ENCODE results near the gene AGT. TPM values are rescaled to one million over a fixed set of nuclear protein-coding genes. Genes with fewer than 3 reads are reported as not detected.

Gene AGT
- total RNA-seq, 1 donor from 2014 or later: 0.86 TPM

DNA sequence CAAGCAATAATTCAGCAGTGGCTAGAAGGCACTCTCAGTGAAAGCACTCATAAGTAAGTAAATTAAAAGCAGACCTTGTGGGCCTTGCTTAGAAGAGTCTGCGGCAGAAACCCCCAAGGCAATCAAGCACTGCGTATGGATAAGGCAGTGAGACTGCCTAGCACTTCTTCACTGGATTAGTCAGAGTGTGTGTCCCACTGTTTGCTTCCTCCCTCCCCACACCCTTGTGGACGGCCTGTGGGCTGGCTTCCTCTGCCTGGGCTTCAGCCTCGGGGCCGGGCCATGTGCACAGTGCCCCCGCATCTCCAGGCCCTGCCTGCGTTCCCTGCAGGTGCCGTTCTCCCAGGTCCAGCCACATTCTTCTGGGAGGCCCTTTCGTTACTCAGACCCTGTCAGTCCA, 23.8 kb downstream of the AGT start:
- Histone ChIP-seq H3K36me3 (peaks cover 95% of the 10 kb centered on the region), H3K27me3 (ENCODE audit: low read depth) (no peaks in the 10 kb centered on the region), H3K27ac (no peak overlapping the region), H3K4me1 (no peaks in the 10 kb centered on the region), H3K9me3 (no peaks in the 10 kb centered on the region), H3K4me3 (no peak overlapping the region)
- ATAC-seq: no peak
- DNase-seq: no peak
- intact Hi-C loops (cut with DNase I): no loop called here
- TF ChIP-seq, protein P1, sequence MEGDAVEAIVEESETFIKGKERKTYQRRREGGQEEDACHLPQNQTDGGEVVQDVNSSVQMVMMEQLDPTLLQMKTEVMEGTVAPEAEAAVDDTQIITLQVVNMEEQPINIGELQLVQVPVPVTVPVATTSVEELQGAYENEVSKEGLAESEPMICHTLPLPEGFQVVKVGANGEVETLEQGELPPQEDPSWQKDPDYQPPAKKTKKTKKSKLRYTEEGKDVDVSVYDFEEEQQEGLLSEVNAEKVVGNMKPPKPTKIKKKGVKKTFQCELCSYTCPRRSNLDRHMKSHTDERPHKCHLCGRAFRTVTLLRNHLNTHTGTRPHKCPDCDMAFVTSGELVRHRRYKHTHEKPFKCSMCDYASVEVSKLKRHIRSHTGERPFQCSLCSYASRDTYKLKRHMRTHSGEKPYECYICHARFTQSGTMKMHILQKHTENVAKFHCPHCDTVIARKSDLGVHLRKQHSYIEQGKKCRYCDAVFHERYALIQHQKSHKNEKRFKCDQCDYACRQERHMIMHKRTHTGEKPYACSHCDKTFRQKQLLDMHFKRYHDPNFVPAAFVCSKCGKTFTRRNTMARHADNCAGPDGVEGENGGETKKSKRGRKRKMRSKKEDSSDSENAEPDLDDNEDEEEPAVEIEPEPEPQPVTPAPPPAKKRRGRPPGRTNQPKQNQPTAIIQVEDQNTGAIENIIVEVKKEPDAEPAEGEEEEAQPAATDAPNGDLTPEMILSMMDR (IDR thresholded peaks at IDR 0.05): no peak

DNA sequence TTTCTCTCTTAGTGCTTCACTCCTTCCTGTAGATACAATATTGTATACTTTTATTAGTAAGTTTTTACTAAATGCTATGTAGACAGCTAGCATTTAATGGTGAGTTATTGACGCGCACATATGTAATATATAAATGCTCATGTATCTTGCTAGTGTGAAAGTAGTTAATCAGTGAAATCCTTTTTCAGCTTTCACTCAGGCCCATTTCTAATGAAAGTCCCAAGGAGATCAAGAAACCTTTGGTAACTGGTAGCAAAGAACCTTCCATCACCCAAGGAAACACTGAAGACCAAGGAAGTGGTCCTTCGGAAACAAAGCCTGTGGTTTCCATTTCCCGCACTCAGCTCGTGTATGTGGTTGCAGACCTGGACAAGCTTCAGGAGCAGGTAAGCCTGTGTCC, 27.2 kb downstream of the AGT start:
- no peak for ATAC-seq
- no peak for DNase-seq
- TF ChIP-seq, protein P1 (IDR thresholded peaks at IDR 0.05): no peak
- Histone ChIP-seq H3K27ac (no peak overlapping the region), H3K9me3 (no peaks in the 10 kb centered on the region), H3K4me3 (no peak overlapping the region), H3K4me1 (peaks cover 5% of the 10 kb centered on the region), H3K36me3 (peaks cover 96% of the 10 kb centered on the region), H3K27me3 (ENCODE audit: low read depth) (no peaks in the 10 kb centered on the region)
- intact Hi-C loops (cut with DNase I): no loop called here

DNA sequence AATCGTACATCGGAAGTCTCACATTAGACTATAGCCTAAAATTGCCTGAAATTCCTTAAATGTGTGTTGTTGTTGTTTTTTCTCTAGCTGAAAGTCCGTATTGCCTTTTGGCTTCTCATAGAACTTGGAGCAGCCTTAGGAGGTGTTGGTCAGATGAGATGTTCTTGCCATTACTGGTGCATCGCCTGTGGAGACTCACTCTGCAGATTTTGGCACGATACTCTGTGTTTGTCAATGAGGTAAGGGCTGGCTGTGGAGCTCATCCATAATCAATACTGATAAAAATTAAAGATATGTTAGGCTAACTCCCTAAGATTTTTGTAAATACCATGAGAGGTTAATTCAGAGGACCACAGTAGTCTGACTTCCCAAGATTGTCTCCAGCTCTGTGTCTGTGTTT, 28.9 kb downstream of the AGT start:
- Histone ChIP-seq H3K27ac (no peak overlapping the region), H3K4me3 (no peak overlapping the region), H3K36me3 (peaks cover 95% of the 10 kb centered on the region), H3K9me3 (no peaks in the 10 kb centered on the region), H3K4me1 (peaks cover 8% of the 10 kb centered on the region), H3K27me3 (ENCODE audit: low read depth) (no peaks in the 10 kb centered on the region)
- intact Hi-C loops (cut with DNase I): no loop called here
- TF ChIP-seq, protein P1 (IDR thresholded peaks at IDR 0.05): no peak
- DNase-seq: no peak
- no peak for ATAC-seq

DNA sequence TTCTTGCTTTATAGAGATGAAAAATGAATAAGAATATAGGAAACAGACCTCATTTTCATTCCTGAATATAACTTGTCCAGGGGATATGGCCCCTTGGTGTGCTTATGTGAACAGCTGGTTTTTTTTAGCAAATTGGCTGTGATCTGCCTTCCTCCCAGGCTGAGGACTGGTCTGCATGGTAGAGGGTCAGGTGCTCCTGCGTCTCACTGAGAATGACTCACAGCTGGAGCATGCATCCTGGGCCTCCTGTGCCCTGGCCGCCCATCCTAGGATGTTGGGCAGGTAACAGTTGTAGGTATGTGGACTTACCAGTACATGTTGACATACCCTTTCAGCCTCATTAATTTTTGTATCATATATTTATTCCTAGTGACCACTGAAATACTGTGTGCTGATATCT, 29.8 kb downstream of the AGT start:
- no peaks in the 10 kb centered on the region for H3K9me3 ChIP-seq
- H3K27me3 ChIP-seq (ENCODE audit: low read depth): no peaks in the 10 kb centered on the region
- H3K27ac ChIP-seq: no peak overlapping the region
- H3K36me3 ChIP-seq: peaks cover 95% of the 10 kb centered on the region
- DNase-seq (no peak), ATAC-seq (no peak)
- TF ChIP-seq, protein P1 (IDR thresholded peaks at IDR 0.05): no peak
- intact Hi-C loops (cut with DNase I): no loop called here
- H3K4me1 ChIP-seq: peaks cover 8% of the 10 kb centered on the region
- no peak overlapping the region for H3K4me3 ChIP-seq

DNA sequence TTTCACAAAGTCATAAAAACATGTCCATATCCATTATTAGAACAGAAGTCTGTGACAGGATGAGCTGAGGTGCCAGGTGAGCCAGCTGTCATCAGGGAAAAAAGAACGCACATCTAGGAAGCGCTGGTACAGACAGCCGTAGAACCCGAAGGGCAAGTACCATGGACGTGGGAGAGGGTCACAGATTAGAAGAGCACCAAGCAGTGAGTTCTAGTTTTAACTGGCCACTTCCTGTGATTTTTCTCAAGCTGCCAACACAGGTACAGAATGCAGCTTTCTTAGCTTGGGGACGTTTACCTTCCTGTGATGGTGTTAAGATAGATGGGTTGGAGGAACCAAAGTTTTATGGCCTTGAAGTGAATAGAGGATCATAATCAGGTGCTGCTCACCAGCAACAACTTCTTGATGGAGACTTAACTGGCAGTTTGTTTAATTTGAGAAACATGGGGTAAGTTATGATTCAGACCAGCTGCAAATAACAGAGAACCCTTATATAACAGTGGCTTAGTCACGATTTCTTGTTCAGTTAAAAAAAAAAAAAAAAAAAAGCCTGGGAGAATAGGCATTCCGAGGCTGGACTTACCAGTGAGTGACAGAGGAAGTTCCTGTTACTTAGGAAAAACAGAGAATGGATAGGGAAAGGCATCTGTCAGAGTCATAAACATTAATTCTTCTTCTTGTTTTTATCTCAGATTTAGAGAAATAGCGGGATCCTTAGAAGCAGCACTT, 30.9 kb downstream of the AGT start:
- DNase-seq (no peak), ATAC-seq (no peak)
- no peaks in the 10 kb centered on the region for H3K27me3 ChIP-seq (ENCODE audit: low read depth)
- peaks cover 94% of the 10 kb centered on the region for H3K36me3 ChIP-seq
- intact Hi-C loops (cut with DNase I): no loop called here
- TF ChIP-seq, protein P1 (IDR thresholded peaks at IDR 0.05): no peak
- peaks cover 8% of the 10 kb centered on the region for H3K4me1 ChIP-seq
- H3K9me3 ChIP-seq: no peaks in the 10 kb centered on the region
- no peak overlapping the region for H3K4me3 ChIP-seq
- H3K27ac ChIP-seq: no peak overlapping the region

Data from lower lobe of right lung (tissue), 2 donors.